Kidney epithelial cell (primary cell): ENCODE data around the gene CELA2B. TPM values are rescaled to one million over a fixed set of nuclear protein-coding genes. Genes with fewer than 3 reads are reported as not detected.

Source experiments
- DNase-seq: peaks from one replicate; pipeline ENCODE4 v3.0.0-alpha.2; 2010; ENCODE audit warnings: low read depth
- H3K27me3 ChIP-seq: 2 replicates; pipeline ENCODE4 v1.6.0; 2011; ENCODE audit warnings: low read length; ENCODE audit not compliant: control insufficient read depth, insufficient read depth
- H3K36me3 ChIP-seq: 2 replicates; pipeline ENCODE4 v1.5.1; 2011; ENCODE audit warnings: low read length; ENCODE audit not compliant: control insufficient read depth, insufficient read depth
- H3K4me3 ChIP-seq: 2 replicates; pipeline ENCODE4 v1.5.1; 2011; ENCODE audit warnings: low read depth, mild to moderate bottlenecking, control low read depth, low read length
- CTCF ChIP-seq: IDR thresholded peaks from 2 replicates; pipeline ENCODE4 v1.5.1; 2011; ENCODE audit warnings: mild to moderate bottlenecking, moderate library complexity, low read length, control low read depth, inconsistent platforms; ENCODE audit not compliant: insufficient read depth, poor library complexity, severe bottlenecking
- total RNA-seq: library from RNA; depleted of rRNA; stranded (reverse); fragments of >200 nt; gene quantifications from 2 replicates; pipeline ENCODE4 v1.2.3, GENCODE V29; 2015

Gene CELA2B
- total RNA-seq, 1 donor from 2014 or later: not detected

- DNase-seq: no peak
- no peaks in the 10 kb centered on the region for H3K36me3 ChIP-seq
- H3K4me3 ChIP-seq: no peak overlapping the region
- no peak for TF ChIP-seq CTCF
- no peaks in the 10 kb centered on the region for H3K27me3 ChIP-seq
Measured at GRCh38 chr1:15493869-15494390, 18.0 kb downstream of the CELA2B start.

DNA sequence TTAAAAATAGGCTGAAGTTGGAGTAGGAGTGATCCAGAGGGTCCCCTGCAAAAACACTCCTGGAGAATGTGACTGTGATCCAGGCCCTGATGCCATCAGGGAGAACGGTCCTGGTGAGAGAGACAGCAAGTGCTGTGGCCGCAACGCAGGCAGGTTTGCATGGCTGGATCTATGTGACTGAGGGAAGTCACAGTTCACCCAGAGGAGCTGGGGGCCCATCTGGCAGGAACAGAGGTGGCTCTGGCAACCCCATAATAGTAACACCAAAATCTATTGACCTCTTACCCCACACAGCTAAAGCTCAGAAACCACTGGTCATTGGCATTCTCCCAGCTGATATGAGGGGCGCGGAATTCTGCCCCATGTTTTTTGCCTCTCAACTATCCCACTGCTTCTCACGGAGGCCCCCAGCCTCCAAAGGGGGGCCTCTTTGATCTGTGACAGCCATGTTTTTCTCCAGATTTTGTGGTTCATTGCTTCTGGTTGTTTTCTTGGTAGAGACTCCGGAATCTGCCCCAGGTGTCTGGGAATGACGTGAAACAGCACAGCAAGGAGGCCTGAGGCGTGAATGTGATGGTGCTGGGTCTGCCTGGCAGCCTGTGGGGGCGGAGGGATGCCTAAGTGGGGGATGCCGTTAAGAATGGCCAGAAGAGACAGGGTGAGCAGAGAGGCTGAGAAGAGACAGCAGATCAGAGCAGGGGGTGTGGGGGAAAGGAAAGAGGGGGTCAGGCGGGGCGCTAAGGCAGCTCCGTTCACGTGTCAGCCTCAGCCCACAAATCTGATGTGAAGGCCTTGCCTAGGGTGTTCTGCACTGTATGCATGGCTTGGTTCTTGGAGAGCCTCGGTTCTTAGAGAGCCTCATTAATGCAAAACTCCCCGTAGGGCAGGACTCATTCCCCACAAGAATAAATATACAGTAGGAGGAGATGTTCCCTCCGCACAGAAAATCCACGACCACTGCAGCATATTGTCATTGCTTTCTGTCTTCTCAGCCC lies 24.6 kb downstream of the CELA2B start:
- DNase-seq: no peak
- no peak for TF ChIP-seq CTCF
- H3K36me3 ChIP-seq: no peaks in the 10 kb centered on the region
- H3K4me3 ChIP-seq: no peak overlapping the region
- no peaks in the 10 kb centered on the region for H3K27me3 ChIP-seq

DNA sequence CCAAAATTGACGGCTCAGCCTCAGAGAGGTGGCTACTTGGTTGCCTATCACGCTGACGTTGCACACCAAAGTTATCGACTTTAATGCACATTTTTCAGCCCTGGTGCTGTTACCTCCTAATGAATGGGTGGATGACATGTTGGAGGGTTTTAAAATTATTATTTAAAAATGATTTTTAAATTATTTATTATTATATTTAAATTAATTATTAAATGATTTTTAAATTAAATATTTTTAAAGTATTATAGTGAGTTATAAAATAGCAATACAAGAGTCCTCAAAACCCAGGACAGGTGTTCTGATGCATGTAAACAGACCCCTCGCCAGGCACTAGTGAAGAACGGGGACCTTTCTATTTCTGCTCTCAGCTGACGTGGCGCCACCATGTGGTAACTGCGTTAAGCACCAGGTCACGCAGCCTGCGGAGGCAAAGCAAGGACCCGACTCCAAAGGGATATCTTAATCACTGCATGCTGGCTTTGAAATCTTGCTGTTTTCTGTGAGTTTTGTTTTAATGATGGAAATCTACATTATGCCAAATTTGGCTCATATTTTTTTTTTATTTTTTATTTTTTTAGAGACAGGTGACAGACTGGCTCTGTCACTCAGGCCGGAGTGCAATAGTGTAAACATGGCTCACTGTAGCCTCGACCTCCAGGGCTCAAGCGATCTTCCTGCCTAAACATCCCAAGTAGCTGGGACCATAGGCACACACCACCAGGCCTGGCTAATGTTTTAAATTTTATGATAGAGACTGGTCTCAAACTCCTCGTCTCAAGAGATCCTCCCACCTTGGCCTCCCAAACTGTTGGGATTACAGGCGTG lies 25.5 kb downstream of the CELA2B start:
- DNase-seq: no peak
- H3K27me3 ChIP-seq: no peaks in the 10 kb centered on the region
- peak; percentile 88 for TF ChIP-seq CTCF
- no peaks in the 10 kb centered on the region for H3K36me3 ChIP-seq
- no peak overlapping the region for H3K4me3 ChIP-seq

DNA sequence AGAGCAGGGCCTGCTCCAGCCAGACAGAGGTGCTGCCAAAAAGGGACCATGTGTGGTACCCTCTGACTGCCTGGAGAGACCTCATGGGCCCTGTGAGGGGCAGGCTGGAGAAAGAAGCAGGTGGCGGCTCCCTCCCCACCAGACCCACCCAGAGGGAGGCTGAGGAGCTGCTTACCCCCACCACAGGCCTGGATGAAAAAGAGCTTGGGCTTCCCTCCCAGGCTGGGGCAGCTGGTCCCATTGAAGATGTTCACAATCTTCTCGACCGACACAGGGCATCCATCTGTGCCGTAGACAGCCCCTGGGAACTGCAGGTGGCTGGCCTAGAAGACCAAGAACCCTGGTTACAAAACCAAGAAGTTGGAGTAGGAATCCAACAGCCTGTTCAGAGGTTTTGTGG lies 28.5 kb downstream of the CELA2B start:
- H3K36me3 ChIP-seq: no peaks in the 10 kb centered on the region
- H3K27me3 ChIP-seq: no peaks in the 10 kb centered on the region
- no peak overlapping the region for H3K4me3 ChIP-seq
- TF ChIP-seq CTCF: no peak
- DNase-seq: no peak

- no peak overlapping the region for H3K4me3 ChIP-seq
- no peaks in the 10 kb centered on the region for H3K27me3 ChIP-seq
- no peak for DNase-seq
- no peak for TF ChIP-seq CTCF
- H3K36me3 ChIP-seq: peaks cover 1% of the 10 kb centered on the region
Measured at GRCh38 chr1:15506831-15507230, 30.9 kb downstream of the CELA2B start.
